Activated CD8-positive, alpha-beta memory T cell treated with anti-CD3 and anti-CD28 coated beads, Interleukin-2, amount 50 U/mL, for 4 hours (primary cell): ENCODE data around the gene KXD1.

Experiments used
- DNase-seq: peaks from one replicate; pipeline ENCODE4 v3.0.0-alpha.2; 2020

KXD1 gene

DNA sequence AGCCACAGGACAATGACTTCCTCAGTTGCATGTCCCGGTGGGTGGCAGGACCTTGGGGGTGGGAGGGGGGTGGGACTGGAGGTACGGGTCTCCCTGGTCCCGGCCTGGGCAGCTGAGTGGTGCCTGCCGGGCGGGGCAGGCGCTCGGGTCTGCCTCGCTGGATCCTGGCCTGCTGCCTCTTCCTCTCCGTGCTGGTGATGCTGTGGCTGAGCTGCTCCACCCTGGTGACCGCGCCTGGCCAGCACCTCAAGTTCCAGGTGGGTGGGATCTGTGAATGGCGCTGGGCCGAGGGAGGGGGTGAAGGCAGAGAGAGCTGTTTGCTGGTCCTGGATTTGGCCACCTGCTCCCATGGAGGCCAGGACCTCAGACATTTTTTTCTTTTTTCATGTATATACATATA, 60.6 kb downstream of the KXD1 start:
- no peak for DNase-seq
